Fibroblast of lung (primary cell): ENCODE results near the gene EVX2. TPM values are rescaled to one million over a fixed set of nuclear protein-coding genes. Genes with fewer than 3 reads are reported as not detected.
A peak's percentile ranks its signal among the peaks of the same experiment; 100 is the strongest.

Experiments
- DNase-seq, 2 donors: peaks; one replicate each; pipeline versions ENCODE4 v3.0.0 to v3.0.0-alpha.2; 2010; ENCODE audit warnings: low read depth in 2 of 2
- H2AFZ ChIP-seq: 2 replicates; pipeline ENCODE4 v1.5.1; 2012; ENCODE audit warnings: low read length, control low read depth, inconsistent platforms
- H3K27ac ChIP-seq: 2 replicates; pipeline ENCODE4 v1.5.1; 2011; ENCODE audit warnings: low read length, control low read depth; ENCODE audit not compliant: insufficient read depth
- H3K27me3 ChIP-seq: 2 replicates; pipeline ENCODE4 v1.5.1; 2011; ENCODE audit warnings: mild to moderate bottlenecking, low read length; ENCODE audit not compliant: control insufficient read depth, insufficient read depth
- H3K36me3 ChIP-seq: 2 replicates; pipeline ENCODE4 v1.5.1; 2011; ENCODE audit warnings: low read length; ENCODE audit not compliant: control insufficient read depth, insufficient read depth
- H3K4me1 ChIP-seq: 2 replicates; pipeline ENCODE4 v1.5.1; 2011; ENCODE audit warnings: low read length; ENCODE audit not compliant: control insufficient read depth, insufficient read depth; ENCODE audit errors: extremely low read depth
- H3K4me2 ChIP-seq: 2 replicates; pipeline ENCODE4 v1.5.1; 2011; ENCODE audit warnings: low read length, control low read depth; ENCODE audit not compliant: insufficient read depth; ENCODE audit errors: extremely low read depth
- H3K4me3 ChIP-seq, 4 experiments: fragments of 200-600 bp in 1 of 4; sonication (generic) in 1 of 4; replicated peaks in 1 of 4; 2 replicates each; pipeline ENCODE4 v1.5.1; 2011 to 2016; ENCODE audit warnings: low read length in 4 of 4, low read depth in 3 of 4, mild to moderate bottlenecking in 3 of 4, control low read depth in 2 of 4, inconsistent platforms in 1 of 4, mixed read lengths in 1 of 4; ENCODE audit not compliant: insufficient read depth in 1 of 4; ENCODE audit errors: control extremely low read depth in 1 of 4
- H3K79me2 ChIP-seq: 2 replicates; pipeline ENCODE4 v1.5.1; 2012; ENCODE audit warnings: mild to moderate bottlenecking, low read length, inconsistent platforms; ENCODE audit not compliant: control insufficient read depth, insufficient read depth
- H3K9ac ChIP-seq: 2 replicates; pipeline ENCODE4 v1.5.1; 2011; ENCODE audit warnings: mild to moderate bottlenecking, low read length, control low read depth; ENCODE audit not compliant: insufficient read depth
- H3K9me3 ChIP-seq: 2 replicates; pipeline ENCODE4 v1.5.1; 2012; ENCODE audit warnings: low read depth, low read length; ENCODE audit not compliant: control insufficient read depth, insufficient read depth
- H4K20me1 ChIP-seq: 2 replicates; pipeline ENCODE4 v1.5.1; 2011; ENCODE audit warnings: low read length; ENCODE audit not compliant: control insufficient read depth, insufficient read depth; ENCODE audit errors: extremely low read depth
- CTCF ChIP-seq, 2 donors: IDR thresholded peaks in 1 of 2; conservative IDR thresholded peaks in 1 of 2; 1 replicate in 1 of 2; 2 replicates in 1 of 2; pipeline ENCODE4 v1.5.1; 2011 to 2012; ENCODE audit warnings: low read length in 2 of 2, control low read depth in 1 of 2, inconsistent platforms in 1 of 2, low read depth in 1 of 2, mild to moderate bottlenecking in 1 of 2
- EZH2 ChIP-seq: IDR thresholded peaks from 2 replicates; pipeline ENCODE4 v1.5.1; 2012; ENCODE audit warnings: low read length, control low read depth, mild to moderate bottlenecking; ENCODE audit errors: missing control alignments
- polyA plus RNA-seq, 2 donors: library from polyadenylated mRNA; depleted of rRNA in 1 of 2; stranded (reverse) in 1 of 2; unstranded in 1 of 2; fragments of >200 nt; gene quantifications; 2 replicates each; pipeline ENCODE4 v1.2.1, GENCODE V29; 2011 to 2012; ENCODE audit warnings: missing spikeins in 1 of 2
- total RNA-seq: library from RNA; depleted of rRNA; stranded (reverse); fragments of >200 nt; gene quantifications from 2 replicates; pipeline ENCODE4 v1.2.1, GENCODE V29; 2014

The EVX2 gene
- total and polyA plus RNA-seq, 2 donors (not counting 1 experiment from before 2014, with no cell fraction given) = not detected

- Histone ChIP-seq H3K27ac (no peak overlapping the region), H3K9me3 (no peaks in the 10 kb centered on the region), H2AFZ (no peak overlapping the region), H3K4me3 (no peak overlapping the region), H3K79me2 (no peaks in the 10 kb centered on the region), H3K9ac (no peak overlapping the region), H3K36me3 (no peaks in the 10 kb centered on the region), H3K4me1 (no peaks in the 10 kb centered on the region), H4K20me1 (no peaks in the 10 kb centered on the region), H3K4me2 (no peak overlapping the region), H3K27me3 (peaks cover 75% of the 10 kb centered on the region)
- TF ChIP-seq CTCF (conservative IDR thresholded peaks at IDR 0.05 in 1 of 2, IDR thresholded peaks at IDR 0.05 in 1 of 2; ENCODE audit: low read depth in 1 of 2, low read length in 2 of 2) (no peak), EZH2 (peak; percentile 87)
- no peak for DNase-seq
Observed at GRCh38 chr2:176105730-176106580, 22.2 kb upstream of the EVX2 start.

GRCh38 chr2:176105078-176105729, 21.4 kb upstream of the EVX2 start:
- H2AFZ ChIP-seq = no peak overlapping the region
- TF ChIP-seq CTCF (conservative IDR thresholded peaks at IDR 0.05 in 1 of 2, IDR thresholded peaks at IDR 0.05 in 1 of 2; ENCODE audit: low read depth in 1 of 2, low read length in 2 of 2) (no peak), EZH2 (no peak)
- H3K4me3 ChIP-seq = no peak overlapping the region
- peaks cover 78% of the 10 kb centered on the region for H3K27me3 ChIP-seq
- H3K27ac ChIP-seq = no peak overlapping the region
- H3K36me3 ChIP-seq = no peaks in the 10 kb centered on the region
- no peak overlapping the region for H3K4me2 ChIP-seq
- H4K20me1 ChIP-seq = no peaks in the 10 kb centered on the region
- no peaks in the 10 kb centered on the region for H3K9me3 ChIP-seq
- no peak for DNase-seq
- H3K4me1 ChIP-seq = no peaks in the 10 kb centered on the region
- no peaks in the 10 kb centered on the region for H3K79me2 ChIP-seq
- no peak overlapping the region for H3K9ac ChIP-seq

GRCh38 chr2:176104316-176105077, 20.7 kb upstream of the EVX2 start:
- Histone ChIP-seq H3K9ac (no peak overlapping the region), H3K4me1 (no peaks in the 10 kb centered on the region), H4K20me1 (no peaks in the 10 kb centered on the region), H3K4me2 (no peak overlapping the region), H3K9me3 (no peaks in the 10 kb centered on the region), H3K36me3 (no peaks in the 10 kb centered on the region), H3K4me3 (no peak overlapping the region), H2AFZ (no peak overlapping the region), H3K27ac (no peak overlapping the region), H3K79me2 (no peaks in the 10 kb centered on the region), H3K27me3 (peaks cover 79% of the 10 kb centered on the region)
- no peak for DNase-seq
- peak; percentile 80 for TF ChIP-seq EZH2
- TF ChIP-seq CTCF (conservative IDR thresholded peaks at IDR 0.05 in 1 of 2, IDR thresholded peaks at IDR 0.05 in 1 of 2; ENCODE audit: low read depth in 1 of 2, low read length in 2 of 2) = no peak
